HG03442 (cell line): Measurements from ENCODE around the gene MYLK3.

Experiments used
- ATAC-seq: cut with Tn5 transposase; IDR thresholded peaks from one replicate; pipeline ENCODE4 v1.9.1; 2021; ENCODE audit warnings: mild to moderate bottlenecking, moderate library complexity; ENCODE audit not compliant: unreplicated experiment

The MYLK3 gene

DNA sequence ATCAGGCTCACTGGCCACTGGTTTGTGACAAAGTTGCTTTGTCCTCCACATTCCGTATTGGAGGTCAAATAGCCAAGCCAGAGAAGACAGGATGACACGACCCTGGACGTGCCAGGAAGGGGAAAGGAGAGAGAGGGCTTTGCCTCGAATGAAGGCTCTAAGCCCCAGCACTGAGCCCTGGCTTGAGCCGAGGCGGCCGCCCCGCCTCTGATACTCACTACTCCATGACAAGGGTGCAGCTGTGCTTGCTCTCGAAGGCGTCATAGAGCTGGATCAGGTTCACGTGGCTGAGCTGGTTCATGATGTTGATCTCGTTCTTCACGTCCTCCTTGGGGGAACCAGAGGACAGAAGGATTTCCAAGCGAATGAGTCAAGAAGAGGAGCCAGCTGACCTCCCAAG is 19.3 kb downstream of the MYLK3 start:
- no peak for ATAC-seq

DNA sequence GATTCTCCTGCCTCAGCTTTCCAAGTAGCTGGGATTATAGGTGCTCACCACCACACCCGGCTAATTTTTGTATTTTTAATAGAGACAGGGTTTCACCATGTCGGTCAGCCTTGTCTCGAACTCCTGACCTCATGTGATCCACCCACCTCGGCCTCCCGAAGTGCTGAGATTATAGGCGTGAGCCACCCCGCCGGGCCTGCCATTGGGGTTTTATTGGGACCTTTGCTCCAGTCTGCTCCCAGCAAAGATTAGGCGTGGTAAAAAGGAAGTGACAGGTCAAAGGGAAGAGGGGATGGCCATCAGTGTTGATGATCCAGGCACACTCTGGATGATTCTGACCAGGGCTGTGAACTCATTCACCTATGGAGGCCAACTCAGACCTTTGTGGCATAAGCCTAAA is 20.5 kb downstream of the MYLK3 start:
- no peak for ATAC-seq

DNA sequence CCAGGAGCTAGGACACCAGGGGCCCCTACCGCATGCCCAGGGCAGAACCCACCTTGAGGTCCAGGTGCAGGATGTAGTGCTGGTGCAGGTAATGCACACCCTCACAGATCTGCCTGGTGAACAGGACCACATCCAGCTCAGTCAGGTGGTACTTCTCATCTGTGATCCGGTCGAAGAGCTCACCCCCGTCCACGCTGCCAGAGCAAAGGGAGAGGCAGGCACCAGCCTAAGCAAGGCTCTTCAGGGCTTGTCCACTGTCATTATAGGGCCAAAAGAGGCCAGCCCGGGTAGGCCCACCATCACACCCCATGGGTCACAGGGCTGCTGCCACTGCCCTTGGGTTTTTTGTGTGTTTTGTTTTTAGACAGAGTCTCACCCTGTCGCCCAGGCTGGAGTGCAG is 21.0 kb downstream of the MYLK3 start:
- ATAC-seq = no peak

DNA sequence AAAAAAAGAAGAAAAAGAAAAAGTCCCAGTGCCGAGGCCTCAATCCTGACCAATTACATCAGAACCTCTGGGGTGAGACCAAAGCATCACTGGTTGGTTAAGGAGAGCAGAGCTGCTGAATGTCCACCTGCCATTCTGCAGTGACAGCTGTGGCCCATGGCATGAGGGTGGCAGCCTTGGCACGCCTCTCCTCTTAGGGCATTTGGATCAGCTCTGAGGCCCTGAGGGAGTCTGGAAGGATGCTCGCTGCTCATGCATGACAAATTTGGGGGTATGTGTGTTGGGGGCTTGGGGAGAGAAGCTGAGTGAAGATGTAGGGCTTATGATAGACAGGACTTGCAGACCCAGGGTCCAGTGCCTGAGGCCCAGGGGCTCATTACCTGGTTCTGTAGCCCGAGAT is 26.3 kb downstream of the MYLK3 start:
- no peak for ATAC-seq

DNA sequence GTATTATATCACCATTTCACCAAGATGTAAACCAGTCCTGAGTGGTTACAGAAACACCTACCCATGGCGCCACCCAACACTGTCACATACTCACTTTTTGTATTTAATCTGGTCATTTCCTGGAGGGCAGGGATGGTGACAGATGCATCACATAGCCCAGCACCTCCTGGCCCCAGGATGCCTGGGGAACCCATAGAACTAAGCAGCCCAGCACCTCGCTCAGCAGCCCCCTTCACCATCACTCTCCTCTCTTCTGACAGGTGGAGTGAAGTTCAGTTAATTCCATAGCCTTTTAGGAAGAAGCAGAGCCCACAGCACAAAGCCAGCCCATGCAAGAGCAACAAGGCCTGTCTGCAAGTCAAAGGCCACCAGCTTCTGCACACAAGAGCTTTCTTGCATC is 27.5 kb downstream of the MYLK3 start:
- no peak for ATAC-seq

DNA sequence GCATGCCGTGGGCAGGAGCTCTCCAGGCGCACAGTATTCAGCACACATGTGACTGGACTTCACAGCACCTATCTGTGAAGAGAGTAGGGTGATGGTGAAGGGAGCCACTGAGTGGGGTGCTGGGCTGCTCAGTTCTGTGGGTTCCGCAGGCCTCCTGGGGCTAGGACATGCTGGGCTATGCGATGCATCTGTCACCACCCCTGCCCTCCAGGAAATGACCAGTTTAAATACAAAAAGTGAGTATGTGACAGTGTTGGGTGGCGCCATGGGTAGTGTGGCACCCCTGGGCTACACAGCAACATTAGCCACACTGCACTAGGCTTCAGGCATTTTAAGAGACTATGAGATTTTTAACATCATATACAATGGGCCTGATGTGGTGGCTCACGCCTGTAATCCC is 28.6 kb downstream of the MYLK3 start:
- ATAC-seq = no peak

DNA sequence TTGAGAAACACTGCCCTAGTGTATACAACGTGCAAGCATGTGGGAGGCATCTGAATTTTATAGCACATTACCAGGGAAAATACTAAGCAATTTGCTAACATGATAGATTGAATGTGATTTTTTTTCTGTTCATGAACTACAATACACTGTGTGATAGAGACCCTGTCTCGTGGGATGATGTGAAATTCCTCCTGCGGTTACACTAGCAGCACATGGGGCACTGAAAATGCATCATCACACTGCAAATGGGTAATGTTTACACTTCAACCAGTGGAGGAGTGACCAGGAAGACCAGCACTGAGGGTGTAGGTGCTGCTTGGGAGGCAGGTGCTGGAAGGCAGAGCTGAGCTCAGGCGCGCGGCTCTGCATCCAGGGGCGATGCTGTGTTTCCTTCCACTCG is 29.9 kb downstream of the MYLK3 start:
- ATAC-seq = no peak

DNA sequence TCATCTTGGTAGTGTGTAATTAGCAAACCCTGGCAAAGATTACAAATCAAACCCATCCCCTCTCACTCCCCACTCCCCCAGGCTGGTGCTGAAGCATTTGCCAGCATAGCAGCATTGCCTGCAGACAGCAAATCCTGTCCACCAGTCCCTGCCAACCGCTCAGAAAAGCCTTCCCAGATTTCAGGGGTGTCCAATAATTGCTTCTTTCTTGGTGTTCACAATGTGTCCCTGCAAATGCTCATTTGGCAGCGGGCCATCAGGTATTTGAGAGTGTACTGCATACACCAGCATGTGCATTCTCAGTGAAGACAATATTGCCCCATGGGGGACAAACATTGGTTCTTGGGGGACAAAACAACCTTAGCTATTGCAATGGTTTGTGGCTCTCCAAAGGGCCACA is 30.5 kb downstream of the MYLK3 start:
- no peak for ATAC-seq

DNA sequence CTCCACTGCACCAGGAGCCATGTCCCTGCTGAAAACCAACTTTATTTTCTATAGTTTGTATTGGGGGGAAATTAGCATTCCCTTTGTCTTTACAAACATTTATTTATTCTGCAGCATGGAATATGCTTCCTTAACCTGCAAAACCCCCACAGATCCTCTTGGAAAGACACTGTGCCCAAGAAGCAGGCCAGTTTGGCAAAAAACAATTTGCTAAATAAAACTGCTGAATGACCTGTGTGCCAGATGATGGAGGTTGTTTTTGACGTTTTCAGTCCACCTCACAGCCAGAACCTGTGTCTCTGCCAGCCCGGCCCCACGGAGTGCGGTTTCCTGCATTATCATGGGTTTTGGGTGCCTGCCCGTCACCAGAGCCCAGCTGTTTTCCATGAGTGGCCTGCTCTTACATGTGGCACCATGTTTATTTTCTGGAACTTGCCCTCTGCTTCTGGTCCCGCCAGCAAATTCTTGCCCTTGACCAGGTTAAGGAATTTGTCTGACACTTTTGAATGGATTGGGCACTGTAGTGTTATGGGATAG is 32.3 kb downstream of the MYLK3 start:
- no peak for ATAC-seq

DNA sequence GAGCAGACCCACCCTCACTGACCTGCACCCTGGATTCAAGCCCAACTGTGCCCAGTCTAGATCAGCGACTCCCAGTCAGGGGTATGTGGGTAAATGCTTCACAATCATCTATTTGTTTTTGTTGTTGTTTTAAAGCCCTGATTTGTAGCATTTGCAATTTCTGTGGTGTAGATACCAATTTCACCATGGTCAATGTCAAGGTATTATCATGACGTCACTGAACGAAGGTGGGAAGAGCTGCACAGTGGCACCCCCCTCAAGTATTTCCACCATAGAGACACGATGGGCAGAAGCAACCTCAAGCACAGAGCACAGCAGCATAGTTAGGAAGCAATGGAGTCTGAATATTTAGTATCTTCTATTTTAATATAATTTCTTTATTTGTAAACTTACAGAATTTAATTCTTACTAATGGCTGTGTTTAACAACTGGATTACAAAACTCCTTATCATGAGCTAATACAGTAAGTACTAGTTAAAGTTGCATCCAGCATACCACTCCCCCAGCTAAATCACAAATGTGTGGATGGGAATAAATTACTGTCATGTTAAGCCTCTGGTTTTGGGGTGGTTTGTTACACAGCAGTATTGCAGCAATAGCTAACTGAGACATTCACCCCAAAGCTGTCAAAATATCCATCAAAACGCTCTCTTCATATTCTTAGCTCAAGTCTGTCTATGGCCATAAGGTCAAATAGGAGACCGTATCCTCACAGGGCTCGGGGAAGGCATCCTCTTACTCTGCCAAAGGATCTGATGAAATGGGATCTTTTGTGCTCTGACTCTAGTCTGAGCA is 33.1 kb downstream of the MYLK3 start:
- ATAC-seq = no peak

DNA sequence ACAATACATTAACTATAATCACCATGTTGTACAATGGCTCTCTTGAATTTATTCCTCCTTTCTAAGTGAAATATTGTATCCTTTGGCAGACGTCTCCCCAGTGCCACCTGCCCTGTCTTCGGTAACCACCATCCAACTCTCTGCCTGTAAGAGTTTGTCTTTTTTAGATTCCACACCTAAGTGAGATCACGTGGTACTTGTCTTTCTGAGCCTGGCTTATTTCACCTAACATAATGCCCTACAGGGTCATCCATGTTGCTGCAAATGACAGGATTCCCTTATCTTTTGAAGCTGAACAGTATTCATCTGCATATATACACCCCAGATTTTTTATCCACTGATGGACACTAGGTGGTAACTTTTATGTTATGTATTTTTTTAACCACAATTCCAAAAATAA is 34.5 kb downstream of the MYLK3 start:
- no peak for ATAC-seq

DNA sequence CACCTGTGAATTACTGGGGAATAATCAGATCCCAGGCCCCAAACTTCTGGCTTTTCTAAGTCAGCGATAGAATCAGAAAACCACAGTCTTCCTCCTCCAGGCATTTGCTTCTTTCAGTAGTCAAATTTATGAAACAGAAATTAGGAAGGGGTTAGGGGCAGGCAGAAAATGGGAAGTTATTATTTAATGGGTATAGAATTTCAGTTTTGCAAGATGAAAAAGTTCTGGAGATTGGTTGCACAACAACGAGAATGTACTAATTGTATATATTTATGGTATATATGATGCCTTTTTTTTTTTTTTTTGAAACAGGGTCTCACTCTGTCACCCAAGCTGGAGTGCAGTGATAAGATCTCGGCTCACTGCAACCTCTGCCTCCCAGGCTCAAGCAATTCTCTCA is 35.2 kb downstream of the MYLK3 start:
- ATAC-seq = no peak

DNA sequence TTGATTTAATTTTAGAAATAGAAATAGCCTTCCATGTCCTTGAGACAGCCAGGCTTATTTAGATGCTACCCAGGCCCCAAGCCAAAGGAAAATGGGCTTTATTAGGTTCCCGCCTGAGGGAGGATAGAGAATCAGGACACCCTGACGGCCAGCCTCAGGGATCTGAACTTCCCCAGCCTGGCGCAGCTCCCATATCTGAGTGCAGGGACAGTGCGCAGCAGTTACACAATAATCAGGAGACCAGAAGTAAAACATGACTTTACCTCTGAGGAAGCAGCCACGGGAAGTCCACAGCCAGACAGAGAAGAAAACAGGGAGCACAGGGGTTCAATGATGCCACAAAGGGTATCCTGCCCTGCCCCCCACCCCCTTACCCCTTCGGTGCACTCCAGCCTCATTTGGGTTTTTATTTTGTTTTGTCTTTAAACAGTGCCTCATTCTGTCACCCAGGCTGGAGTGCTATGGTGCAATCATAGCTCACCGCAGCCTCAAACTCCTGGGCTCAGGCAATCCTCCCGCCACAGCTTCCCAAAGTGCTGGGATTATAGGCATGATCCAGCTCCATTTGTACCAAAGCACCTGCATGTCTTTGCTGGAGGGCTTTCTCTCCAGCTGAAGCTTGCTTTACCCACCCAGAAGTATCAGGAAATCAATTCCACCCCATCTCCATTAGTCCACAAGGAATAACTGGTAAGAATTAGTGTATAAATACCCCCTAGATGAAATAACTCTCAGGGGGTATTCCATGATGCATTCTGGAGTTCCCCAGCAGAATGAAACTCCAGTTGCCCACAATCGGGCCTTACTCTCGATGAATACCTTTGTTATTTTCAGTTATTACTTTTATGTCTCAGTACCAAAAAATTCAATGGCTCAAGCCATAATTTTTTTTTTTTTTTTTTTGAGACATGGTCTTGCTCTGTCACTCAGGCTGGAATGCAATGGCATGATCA is 36.8 kb downstream of the MYLK3 start:
- ATAC-seq = no peak

DNA sequence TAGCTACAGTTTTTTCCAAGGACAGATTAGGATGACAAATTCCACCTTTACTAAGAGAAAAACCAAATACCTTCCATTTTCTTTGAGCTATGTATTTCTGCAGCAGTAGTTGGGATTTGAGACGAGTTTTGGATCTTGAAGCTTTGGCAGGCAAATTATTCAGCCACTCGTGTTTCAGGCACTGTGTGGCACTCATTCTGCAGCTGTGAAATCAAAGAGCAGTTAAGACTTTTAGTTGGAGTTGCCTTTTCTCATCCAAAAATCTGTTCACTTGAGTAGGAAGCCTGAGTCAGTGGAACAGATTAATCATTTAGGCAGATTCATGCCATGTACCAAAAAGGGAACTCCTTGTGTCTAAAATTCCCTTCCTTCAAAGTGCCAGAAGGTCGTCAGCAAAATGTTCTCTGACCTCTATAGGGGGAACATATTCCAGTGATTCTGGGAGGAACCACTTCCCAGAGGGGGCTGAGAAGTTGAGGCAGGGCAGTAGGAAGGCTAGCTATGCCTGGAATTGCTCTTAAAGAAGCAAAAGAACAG is 38.6 kb downstream of the MYLK3 start:
- no peak for ATAC-seq

DNA sequence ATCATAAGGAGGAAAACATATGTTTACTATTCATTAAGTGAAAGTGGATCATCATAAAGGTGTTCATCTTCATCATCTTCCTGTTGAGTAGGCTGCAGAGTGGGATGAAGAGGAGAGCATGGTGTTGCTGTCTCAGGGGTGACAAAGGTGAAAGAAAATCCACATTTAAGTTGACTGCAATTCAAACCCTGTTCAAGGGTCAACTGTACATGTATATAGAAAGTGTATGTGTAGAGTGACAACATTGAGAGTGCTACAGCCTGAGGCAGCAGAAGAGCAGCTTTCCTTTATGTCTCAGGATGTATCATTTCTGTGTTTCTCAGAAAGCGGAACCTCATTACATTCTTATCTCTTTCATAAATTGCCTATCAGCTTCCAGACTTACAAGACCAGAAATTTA is 41.5 kb downstream of the MYLK3 start:
- no peak for ATAC-seq

DNA sequence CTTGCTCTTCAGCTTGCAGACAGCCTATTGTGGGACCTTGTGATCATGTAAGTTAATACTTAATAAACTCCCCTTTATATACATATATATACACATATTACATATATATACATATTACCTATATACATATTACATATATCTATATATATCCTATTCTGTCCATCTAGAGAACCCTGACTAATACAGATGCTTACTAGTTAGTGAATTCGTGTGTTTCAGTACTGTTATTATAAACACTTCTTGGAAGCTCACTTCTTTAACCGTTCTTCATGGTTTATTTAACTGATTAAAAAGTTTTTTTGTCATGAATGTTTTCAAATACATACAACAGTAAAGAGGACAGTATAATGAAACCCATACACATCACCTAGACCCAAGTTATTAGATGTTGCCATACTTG is 46.1 kb downstream of the MYLK3 start:
- no peak for ATAC-seq

DNA sequence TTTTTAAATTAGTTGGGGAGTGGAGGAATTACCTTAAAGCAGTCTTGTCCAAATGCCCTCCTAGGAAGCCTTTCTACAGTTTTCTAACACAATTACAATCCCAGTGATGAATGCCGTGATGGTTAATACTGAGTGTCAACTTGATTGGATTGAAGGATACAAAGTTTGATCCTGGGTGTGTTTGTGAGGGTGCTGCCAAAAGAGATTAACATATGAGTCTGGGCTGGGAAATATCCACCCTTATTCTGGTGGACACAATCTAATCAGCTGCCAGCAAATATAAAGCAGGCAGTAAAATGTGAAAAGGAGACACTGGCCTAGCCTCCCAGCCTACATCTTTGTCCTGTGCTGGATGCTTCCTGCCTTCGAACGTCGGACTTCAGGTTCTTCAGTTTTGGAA is 46.5 kb downstream of the MYLK3 start:
- no peak for ATAC-seq

DNA sequence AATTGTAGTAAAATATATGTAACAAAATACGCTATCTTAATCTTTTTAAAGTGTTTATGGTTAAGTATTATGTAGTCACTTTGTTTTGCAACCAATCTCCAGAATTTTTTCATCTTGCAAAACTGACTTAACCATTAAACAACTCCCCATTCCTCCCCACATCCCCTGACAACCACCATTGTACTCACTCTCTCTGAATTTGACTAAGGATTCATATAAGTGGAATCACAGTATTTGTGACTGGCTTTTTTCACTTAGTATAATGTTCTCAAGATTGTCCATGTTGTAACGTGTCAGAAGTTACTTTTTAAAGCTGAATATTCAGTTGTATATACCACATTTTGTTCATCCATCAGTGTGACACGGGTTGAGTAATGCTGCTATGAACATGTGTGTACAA is 48.1 kb downstream of the MYLK3 start:
- no peak for ATAC-seq

DNA sequence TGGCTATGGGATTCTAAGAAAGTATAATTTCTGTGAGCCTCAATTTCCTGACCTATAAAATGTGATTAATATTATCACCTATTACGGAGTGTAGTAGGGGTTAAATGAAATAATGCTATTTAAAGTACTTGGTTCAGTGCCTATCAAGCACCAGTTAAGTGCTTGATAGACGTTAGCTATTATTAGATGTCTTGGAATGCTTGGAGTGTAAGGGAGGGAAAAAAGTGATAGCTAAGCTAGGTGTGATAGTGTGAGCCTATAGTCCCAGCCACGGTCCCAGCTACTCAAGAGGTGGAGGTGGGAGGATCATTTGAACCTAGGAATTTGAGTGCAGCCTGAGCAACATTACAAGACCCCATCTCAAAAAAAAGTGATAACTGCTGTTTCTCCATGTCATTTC is 51.2 kb downstream of the MYLK3 start:
- ATAC-seq = no peak

DNA sequence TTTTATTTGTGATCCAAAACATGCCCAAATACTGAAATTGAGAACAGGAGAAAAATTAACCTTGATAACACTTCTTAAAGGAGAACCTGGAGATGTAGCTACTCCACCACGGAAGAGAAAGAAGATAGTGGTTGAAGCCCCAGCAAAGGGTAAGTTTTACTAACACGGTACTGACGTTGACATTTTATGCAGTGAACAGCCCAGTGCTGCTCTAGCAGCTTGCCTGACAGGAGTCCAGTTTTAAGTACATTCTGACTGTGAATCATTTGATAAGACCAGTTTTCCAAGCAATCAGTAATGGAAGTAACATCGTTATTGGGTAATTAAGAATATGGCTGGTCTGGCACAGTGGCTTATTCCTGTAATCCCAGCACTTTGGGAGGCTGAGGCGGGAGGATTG is 52.2 kb downstream of the MYLK3 start:
- no peak for ATAC-seq

DNA sequence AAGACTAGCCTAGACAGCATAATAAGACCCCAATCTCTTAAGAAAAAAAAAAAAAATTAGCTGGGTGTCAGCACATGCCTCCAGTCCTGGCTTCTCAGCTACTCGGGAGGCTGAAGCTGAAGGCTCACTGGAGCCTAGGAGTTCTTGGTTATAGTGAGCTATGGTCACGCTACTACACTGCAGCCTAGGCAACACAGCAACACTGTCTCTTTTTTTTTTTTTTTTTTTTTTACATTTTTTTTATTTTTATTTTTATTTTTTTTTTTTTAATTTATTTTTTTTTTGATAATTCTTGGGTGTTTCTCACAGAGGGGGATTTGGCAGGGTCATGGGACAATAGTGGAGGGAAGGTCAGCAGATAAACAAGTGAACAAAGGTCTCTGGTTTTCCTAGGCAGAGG is 54.5 kb downstream of the MYLK3 start:
- ATAC-seq = no peak

DNA sequence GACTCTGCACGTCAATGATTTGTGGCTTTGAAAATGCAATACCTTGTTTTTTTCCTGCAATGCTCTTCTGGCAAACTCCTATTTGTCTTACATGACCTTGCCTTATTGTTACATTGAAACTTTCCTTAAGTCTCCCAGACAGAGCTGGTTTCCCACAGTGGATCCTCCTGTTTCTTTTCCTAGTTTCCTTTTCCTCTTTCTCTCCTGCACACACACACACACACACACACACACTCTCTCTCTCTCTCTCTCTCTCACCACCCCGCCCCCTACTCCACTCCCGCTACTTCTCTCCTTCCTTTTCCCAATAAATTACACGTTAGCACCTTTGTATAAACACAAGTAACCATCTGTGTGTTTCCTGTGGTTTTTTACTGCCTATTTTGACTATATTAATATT is 56.4 kb downstream of the MYLK3 start:
- ATAC-seq = no peak
